ENCODE data around the gene STRN4. TPM values are rescaled to one million over a fixed set of nuclear protein-coding genes. Genes with fewer than 3 reads are reported as not detected.

STRN4 gene
- total and polyA plus RNA-seq, 4 donors: 9.5 to 29.9 (median 24.8) TPM

DNA sequence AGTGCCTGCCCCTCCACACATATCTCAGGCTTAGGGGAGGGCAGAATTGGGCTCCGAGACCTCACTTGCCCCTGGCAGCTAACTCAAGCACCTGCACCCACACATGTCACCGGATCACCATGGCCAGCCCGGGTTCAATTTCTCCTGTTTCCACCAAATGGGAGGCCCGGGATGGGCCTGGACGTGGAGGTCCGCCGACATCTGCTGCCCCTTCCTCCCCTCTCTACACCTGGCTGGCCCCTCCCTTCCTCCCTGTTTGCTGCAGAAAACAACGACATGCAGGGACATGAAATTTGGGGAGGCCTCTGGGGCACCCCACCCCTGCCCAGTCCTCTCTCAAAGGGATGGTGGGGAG lies 30.7 kb downstream of the STRN4 start (continued):
- TF ChIP-seq, protein P1, sequence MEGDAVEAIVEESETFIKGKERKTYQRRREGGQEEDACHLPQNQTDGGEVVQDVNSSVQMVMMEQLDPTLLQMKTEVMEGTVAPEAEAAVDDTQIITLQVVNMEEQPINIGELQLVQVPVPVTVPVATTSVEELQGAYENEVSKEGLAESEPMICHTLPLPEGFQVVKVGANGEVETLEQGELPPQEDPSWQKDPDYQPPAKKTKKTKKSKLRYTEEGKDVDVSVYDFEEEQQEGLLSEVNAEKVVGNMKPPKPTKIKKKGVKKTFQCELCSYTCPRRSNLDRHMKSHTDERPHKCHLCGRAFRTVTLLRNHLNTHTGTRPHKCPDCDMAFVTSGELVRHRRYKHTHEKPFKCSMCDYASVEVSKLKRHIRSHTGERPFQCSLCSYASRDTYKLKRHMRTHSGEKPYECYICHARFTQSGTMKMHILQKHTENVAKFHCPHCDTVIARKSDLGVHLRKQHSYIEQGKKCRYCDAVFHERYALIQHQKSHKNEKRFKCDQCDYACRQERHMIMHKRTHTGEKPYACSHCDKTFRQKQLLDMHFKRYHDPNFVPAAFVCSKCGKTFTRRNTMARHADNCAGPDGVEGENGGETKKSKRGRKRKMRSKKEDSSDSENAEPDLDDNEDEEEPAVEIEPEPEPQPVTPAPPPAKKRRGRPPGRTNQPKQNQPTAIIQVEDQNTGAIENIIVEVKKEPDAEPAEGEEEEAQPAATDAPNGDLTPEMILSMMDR (IDR thresholded peaks at IDR 0.05; ENCODE audit: low read depth, low read length, missing input control): no peak
- TF ChIP-seq GABPA (IDR thresholded peaks at IDR 0.05 in 1 of 2, conservative IDR thresholded peaks at IDR 0.05 in 1 of 2) (no peak), HNF4A (conservative IDR thresholded peaks at IDR 0.05) (no peak), SP1 (IDR thresholded peaks at IDR 0.05) (no peak), FOXA2 (IDR thresholded peaks at IDR 0.05) (no peak), TAF1 (conservative IDR thresholded peaks at IDR 0.05) (no peak), JUND (IDR thresholded peaks at IDR 0.05) (no peak)
- TF ChIP-seq, protein P2, sequence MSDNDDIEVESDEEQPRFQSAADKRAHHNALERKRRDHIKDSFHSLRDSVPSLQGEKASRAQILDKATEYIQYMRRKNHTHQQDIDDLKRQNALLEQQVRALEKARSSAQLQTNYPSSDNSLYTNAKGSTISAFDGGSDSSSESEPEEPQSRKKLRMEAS (IDR thresholded peaks at IDR 0.05): no peak

DNA sequence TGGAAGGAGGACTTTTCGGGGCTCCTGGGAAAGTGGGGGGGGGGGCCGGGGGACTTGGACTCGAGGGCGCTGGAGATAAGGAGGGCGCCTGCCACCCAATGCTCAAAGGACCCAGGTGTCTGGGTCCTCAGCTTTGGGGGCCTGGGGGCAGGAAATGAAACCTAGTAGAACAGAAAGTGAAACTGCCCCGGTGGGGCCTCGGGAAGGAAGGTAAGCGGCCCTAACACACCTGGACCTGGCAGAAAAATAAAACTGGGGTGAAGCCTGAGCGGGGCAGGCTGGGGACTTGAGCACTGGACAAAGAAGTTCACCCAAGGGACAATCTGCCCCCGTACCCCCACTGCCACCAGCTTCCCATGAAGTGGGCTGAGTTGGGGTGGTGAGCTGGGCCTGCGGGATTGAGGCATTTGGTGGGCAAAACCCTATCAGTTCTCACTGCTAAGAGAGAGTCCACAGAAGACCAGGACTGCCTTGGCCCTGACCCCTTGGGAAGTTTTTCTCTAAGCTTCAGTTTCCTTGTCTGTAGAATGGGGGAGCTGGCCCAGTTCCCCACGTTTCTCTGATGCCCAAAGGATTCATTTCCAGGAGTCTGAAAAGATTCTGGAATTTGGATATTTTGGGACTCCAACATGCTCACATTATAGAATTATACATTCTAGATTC lies 31.7 kb downstream of the STRN4 start:
- H3K4me1 ChIP-seq (ENCODE audit: control insufficient read depth in 4 of 4, insufficient read depth in 4 of 4, low read length in 3 of 4): peaks cover 0 to 28% (median 19%) of the 10 kb centered on the region in 4 donors
- peak overlapping the region; percentile 93 to 99 for H3K9ac ChIP-seq (ENCODE audit: low read depth in 1 of 2, low read length in 2 of 2)
- 1% methylated on average over 12 of the region's 12 CpGs for WGBS
- H3K36me3 ChIP-seq (ENCODE audit: control insufficient read depth in 4 of 4, insufficient read depth in 3 of 4, low read depth in 1 of 4, low read length in 3 of 4): peaks cover 0 to 1% (median under 1%) of the 10 kb centered on the region in 4 donors
- H3K9me3 ChIP-seq (ENCODE audit: control insufficient read depth in 4 of 4, low read length in 3 of 4): no peaks in the 10 kb centered on the region
- no peak for DNase-seq (ENCODE audit: low spot score)
- H3K27me3 ChIP-seq (ENCODE audit: control insufficient read depth in 4 of 4, insufficient read depth in 4 of 4, low read length in 3 of 4): no peaks in the 10 kb centered on the region
- TF ChIP-seq YY1 (IDR thresholded peaks at IDR 0.05) (peak; percentile 1), HNF4A (conservative IDR thresholded peaks at IDR 0.05) (peak in 1 of 2 donors; percentile 0), RAD21 (IDR thresholded peaks at IDR 0.05) (no peak)
- peak overlapping the region; percentile 38 to 82 (median 72) for H3K4me3 ChIP-seq (ENCODE audit: low read depth in 1 of 3, low read length in 3 of 3)
- H3K27ac ChIP-seq (ENCODE audit: low read depth in 1 of 2, low read length in 2 of 2): peak overlapping the region; percentile 89 to 96

DNA sequence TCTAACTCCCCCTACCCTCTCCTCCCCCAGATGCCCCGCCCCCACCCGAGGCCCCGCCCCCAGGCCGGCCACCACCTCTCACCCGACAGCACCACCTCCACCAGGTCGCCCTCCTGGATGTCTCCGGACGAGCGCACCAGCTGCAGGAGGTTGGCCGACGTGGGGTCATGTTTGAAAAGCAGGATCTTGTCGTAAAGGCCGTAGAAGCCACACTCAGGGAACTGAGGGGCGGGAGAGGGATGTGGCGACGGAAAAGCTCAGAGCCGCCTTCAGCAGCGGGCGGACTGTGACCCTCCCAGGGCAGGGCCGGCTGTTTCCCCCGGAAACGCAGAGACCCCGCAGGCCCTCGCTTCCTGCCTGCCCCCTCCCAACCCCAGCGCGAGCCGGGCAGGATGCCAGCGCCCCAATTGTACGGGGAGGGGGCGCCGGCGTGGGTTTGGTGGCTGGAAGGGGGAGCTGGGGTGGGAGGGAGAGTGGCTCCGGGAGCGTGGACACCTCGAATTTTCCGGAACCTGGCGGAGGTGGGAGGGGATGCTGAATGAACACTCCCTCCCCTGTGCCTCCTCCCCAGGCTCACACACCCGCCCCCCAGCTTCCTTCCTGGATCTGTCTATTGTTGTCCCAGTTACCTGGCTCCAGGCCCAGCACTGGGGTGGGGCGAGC lies 32.3 kb downstream of the STRN4 start:
- Histone ChIP-seq H3K4me3 (ENCODE audit: low read depth in 1 of 3, low read length in 3 of 3) (peak overlapping the region; percentile 66 to 82 (median 72)), H3K27ac (ENCODE audit: low read depth in 1 of 2, low read length in 2 of 2) (peak overlapping the region; percentile 89 to 96), H3K9me3 (ENCODE audit: control insufficient read depth in 4 of 4, low read length in 3 of 4) (no peaks in the 10 kb centered on the region), H3K4me1 (ENCODE audit: control insufficient read depth in 4 of 4, insufficient read depth in 4 of 4, low read length in 3 of 4) (peaks cover 0 to 28% (median 19%) of the 10 kb centered on the region in 4 donors), H3K36me3 (ENCODE audit: control insufficient read depth in 4 of 4, insufficient read depth in 3 of 4, low read depth in 1 of 4, low read length in 3 of 4) (peaks cover 0 to 4% (median 1%) of the 10 kb centered on the region in 4 donors), H3K27me3 (ENCODE audit: control insufficient read depth in 4 of 4, insufficient read depth in 4 of 4, low read length in 3 of 4) (no peaks in the 10 kb centered on the region), H3K9ac (ENCODE audit: low read depth in 1 of 2, low read length in 2 of 2) (peak overlapping the region in 1 of 2 donors; percentile 36)
- DNase-seq (ENCODE audit: low spot score): peak; percentile 79
- WGBS: under 1% methylated on average over 39 of the region's 39 CpGs
- no peak for TF ChIP-seq TAF1 (conservative IDR thresholded peaks at IDR 0.05)
- peak in 1 of 2 donors; percentile 5 for TF ChIP-seq HNF4A (conservative IDR thresholded peaks at IDR 0.05)
- TF ChIP-seq FOXA1 (IDR thresholded peaks at IDR 0.05): no peak
- no peak for TF ChIP-seq HNF4G (IDR thresholded peaks at IDR 0.05)
- peak; percentile 79 for TF ChIP-seq NR2F2 (IDR thresholded peaks at IDR 0.05)
- TF ChIP-seq, protein P2 (IDR thresholded peaks at IDR 0.05): no peak
- TF ChIP-seq EGR1 (IDR thresholded peaks at IDR 0.05; ENCODE audit: low read depth in 2 of 2): peak in 1 of 2 donors; percentile 16
- TF ChIP-seq, protein P3, sequence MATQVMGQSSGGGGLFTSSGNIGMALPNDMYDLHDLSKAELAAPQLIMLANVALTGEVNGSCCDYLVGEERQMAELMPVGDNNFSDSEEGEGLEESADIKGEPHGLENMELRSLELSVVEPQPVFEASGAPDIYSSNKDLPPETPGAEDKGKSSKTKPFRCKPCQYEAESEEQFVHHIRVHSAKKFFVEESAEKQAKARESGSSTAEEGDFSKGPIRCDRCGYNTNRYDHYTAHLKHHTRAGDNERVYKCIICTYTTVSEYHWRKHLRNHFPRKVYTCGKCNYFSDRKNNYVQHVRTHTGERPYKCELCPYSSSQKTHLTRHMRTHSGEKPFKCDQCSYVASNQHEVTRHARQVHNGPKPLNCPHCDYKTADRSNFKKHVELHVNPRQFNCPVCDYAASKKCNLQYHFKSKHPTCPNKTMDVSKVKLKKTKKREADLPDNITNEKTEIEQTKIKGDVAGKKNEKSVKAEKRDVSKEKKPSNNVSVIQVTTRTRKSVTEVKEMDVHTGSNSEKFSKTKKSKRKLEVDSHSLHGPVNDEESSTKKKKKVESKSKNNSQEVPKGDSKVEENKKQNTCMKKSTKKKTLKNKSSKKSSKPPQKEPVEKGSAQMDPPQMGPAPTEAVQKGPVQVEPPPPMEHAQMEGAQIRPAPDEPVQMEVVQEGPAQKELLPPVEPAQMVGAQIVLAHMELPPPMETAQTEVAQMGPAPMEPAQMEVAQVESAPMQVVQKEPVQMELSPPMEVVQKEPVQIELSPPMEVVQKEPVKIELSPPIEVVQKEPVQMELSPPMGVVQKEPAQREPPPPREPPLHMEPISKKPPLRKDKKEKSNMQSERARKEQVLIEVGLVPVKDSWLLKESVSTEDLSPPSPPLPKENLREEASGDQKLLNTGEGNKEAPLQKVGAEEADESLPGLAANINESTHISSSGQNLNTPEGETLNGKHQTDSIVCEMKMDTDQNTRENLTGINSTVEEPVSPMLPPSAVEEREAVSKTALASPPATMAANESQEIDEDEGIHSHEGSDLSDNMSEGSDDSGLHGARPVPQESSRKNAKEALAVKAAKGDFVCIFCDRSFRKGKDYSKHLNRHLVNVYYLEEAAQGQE (IDR thresholded peaks at IDR 0.05): peak; percentile 57
- peak in 1 of 2 donors; percentile 19 for TF ChIP-seq RXRA (IDR thresholded peaks at IDR 0.05)
- TF ChIP-seq GABPA (IDR thresholded peaks at IDR 0.05 in 1 of 2, conservative IDR thresholded peaks at IDR 0.05 in 1 of 2): no peak
- TF ChIP-seq, protein P4, sequence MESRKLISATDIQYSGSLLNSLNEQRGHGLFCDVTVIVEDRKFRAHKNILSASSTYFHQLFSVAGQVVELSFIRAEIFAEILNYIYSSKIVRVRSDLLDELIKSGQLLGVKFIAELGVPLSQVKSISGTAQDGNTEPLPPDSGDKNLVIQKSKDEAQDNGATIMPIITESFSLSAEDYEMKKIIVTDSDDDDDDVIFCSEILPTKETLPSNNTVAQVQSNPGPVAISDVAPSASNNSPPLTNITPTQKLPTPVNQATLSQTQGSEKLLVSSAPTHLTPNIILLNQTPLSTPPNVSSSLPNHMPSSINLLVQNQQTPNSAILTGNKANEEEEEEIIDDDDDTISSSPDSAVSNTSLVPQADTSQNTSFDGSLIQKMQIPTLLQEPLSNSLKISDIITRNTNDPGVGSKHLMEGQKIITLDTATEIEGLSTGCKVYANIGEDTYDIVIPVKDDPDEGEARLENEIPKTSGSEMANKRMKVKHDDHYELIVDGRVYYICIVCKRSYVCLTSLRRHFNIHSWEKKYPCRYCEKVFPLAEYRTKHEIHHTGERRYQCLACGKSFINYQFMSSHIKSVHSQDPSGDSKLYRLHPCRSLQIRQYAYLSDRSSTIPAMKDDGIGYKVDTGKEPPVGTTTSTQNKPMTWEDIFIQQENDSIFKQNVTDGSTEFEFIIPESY (IDR thresholded peaks at IDR 0.05): no peak
- no peak for TF ChIP-seq JUND (IDR thresholded peaks at IDR 0.05)
- TF ChIP-seq FOXA2 (IDR thresholded peaks at IDR 0.05): no peak
- TF ChIP-seq, protein P5, sequence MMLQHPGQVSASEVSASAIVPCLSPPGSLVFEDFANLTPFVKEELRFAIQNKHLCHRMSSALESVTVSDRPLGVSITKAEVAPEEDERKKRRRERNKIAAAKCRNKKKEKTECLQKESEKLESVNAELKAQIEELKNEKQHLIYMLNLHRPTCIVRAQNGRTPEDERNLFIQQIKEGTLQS (IDR thresholded peaks at IDR 0.05): no peak
- no peak for TF ChIP-seq SP1 (IDR thresholded peaks at IDR 0.05)
- TF ChIP-seq RAD21 (IDR thresholded peaks at IDR 0.05): no peak
- peak; percentile 11 for TF ChIP-seq YY1 (IDR thresholded peaks at IDR 0.05)

Data from liver (tissue), 9 donors.